ENCODE results near the gene HERPUD1. TPM values are rescaled to one million over a fixed set of nuclear protein-coding genes. Genes with fewer than 3 reads are reported as not detected.
A peak's percentile ranks its signal among the peaks of the same experiment; 100 is the strongest.

The HERPUD1 gene
- total RNA-seq, 5 donors from 2014 or later (not counting 1 experiment from before 2014, with no cell fraction given), result 149 to 185 (median 167) TPM

GRCh38 chr16:56948234-56948633 is 16.3 kb downstream of the HERPUD1 start:
- no peaks in the 10 kb centered on the region for H3K27me3 ChIP-seq (replicated peaks in 1 of 2; ENCODE audit: control insufficient read depth in 2 of 2, extremely low read depth in 1 of 2, insufficient read depth in 2 of 2, low read length in 1 of 2)
- H3K4me3 Mint-ChIP-seq, result no peak overlapping the region
- no peaks in the 10 kb centered on the region for H3K9me3 Mint-ChIP-seq
- no peak overlapping the region for H3K27ac Mint-ChIP-seq
- H3K36me3 ChIP-seq (ENCODE audit: control insufficient read depth in 2 of 2, extremely low read depth in 1 of 2, insufficient read depth in 1 of 2, low read length in 1 of 2), result peaks cover 0 to 30% of the 10 kb centered on the region in 2 donors
- ChIA-PET CTCF (interaction anchor here in 1 of 2 donors (0.6 kb wide), 1 partner anchor 266 kb away, joined by 3 read pairs; no protein-coding TSS in a partner anchor), POLR2A (no interaction called here)
- peaks cover 8 to 20% (median 19%) of the 10 kb centered on the region in 3 donors for H3K4me1 Mint-ChIP-seq
- H3K27me3 Mint-ChIP-seq, result no peaks in the 10 kb centered on the region
- H3K36me3 Mint-ChIP-seq, result peaks cover 15% of the 10 kb centered on the region
- no peak overlapping the region for H3K4me3 ChIP-seq (ENCODE audit: control insufficient read depth in 1 of 2, extremely low read depth in 1 of 2, low read length in 1 of 2)
- H3K27ac ChIP-seq (ENCODE audit: low read length), result no peak overlapping the region
- WGBS (ENCODE audit: insufficient coverage), result 92% methylated on average over 2 of the region's 6 CpGs
- DNase-seq, result no peak
- no peak for ATAC-seq (replicated peaks in 1 of 4)
- no peaks in the 10 kb centered on the region for H3K9me3 ChIP-seq
- peaks cover 0 to 6% of the 10 kb centered on the region in 2 experiments for H3K4me1 ChIP-seq (ENCODE audit: control insufficient read depth in 1 of 2, extremely low read depth in 1 of 2, insufficient read depth in 2 of 2, low read length in 2 of 2)

- H3K4me1 Mint-ChIP-seq, result peaks cover 8 to 20% (median 14%) of the 10 kb centered on the region in 3 donors
- 94% methylated on average over 2 of the region's 4 CpGs for WGBS (ENCODE audit: insufficient coverage)
- ATAC-seq (replicated peaks in 1 of 4), result no peak
Observed at GRCh38 chr16:56950051-56950450, 18.1 kb downstream of the HERPUD1 start.

GRCh38 chr16:56950455-56950854 is 18.5 kb downstream of the HERPUD1 start:
- no peaks in the 10 kb centered on the region for H3K9me3 ChIP-seq
- H3K36me3 ChIP-seq (ENCODE audit: control insufficient read depth in 2 of 2, extremely low read depth in 1 of 2, insufficient read depth in 1 of 2, low read length in 1 of 2), result peaks cover 0 to 8% of the 10 kb centered on the region in 2 donors
- Mint-ChIP-seq H3K36me3 (peaks cover 3% of the 10 kb centered on the region), H3K9me3 (no peaks in the 10 kb centered on the region), H3K27ac (no peak overlapping the region), H3K4me1 (peaks cover 8 to 20% (median 13%) of the 10 kb centered on the region in 3 donors), H3K27me3 (no peaks in the 10 kb centered on the region), H3K4me3 (no peak overlapping the region)
- H3K27me3 ChIP-seq (replicated peaks in 1 of 2; ENCODE audit: control insufficient read depth in 2 of 2, extremely low read depth in 1 of 2, insufficient read depth in 2 of 2, low read length in 1 of 2), result no peaks in the 10 kb centered on the region
- CTCF ChIA-PET, result interaction anchor here (0.6 to 4.0 kb wide), 3 partner anchors 16 to 157 kb away, joined by 5 to 14 read pairs (median 5); no protein-coding TSS in a partner anchor
- DNase-seq (no peak), ATAC-seq (replicated peaks in 1 of 4) (no peak)
- H3K27ac ChIP-seq (ENCODE audit: low read length), result no peak overlapping the region
- H3K4me3 ChIP-seq (ENCODE audit: control insufficient read depth in 1 of 2, extremely low read depth in 1 of 2, low read length in 1 of 2), result no peak overlapping the region
- H3K4me1 ChIP-seq (ENCODE audit: control insufficient read depth in 1 of 2, extremely low read depth in 1 of 2, insufficient read depth in 2 of 2, low read length in 2 of 2), result peaks cover 0 to 6% of the 10 kb centered on the region in 2 experiments
- 83% methylated on average over 7 of the region's 7 CpGs for WGBS (ENCODE audit: insufficient coverage)
- POLR2A ChIA-PET, result interaction anchor here in 1 of 2 donors (0.5 kb wide), 1 partner anchor 12 kb away, joined by 3 read pairs; no protein-coding TSS in a partner anchor

More at GRCh38 chr16:56950051-56950450, 18.1 kb downstream of the HERPUD1 start:
- Histone ChIP-seq H3K27ac (ENCODE audit: low read length) (no peak overlapping the region), H3K4me1 (ENCODE audit: control insufficient read depth in 1 of 2, extremely low read depth in 1 of 2, insufficient read depth in 2 of 2, low read length in 2 of 2) (peaks cover 0 to 6% of the 10 kb centered on the region in 2 experiments), H3K9me3 (no peaks in the 10 kb centered on the region), H3K36me3 (ENCODE audit: control insufficient read depth in 2 of 2, extremely low read depth in 1 of 2, insufficient read depth in 1 of 2, low read length in 1 of 2) (peaks cover 0 to 12% of the 10 kb centered on the region in 2 donors), H3K4me3 (ENCODE audit: control insufficient read depth in 1 of 2, extremely low read depth in 1 of 2, low read length in 1 of 2) (no peak overlapping the region), H3K27me3 (replicated peaks in 1 of 2; ENCODE audit: control insufficient read depth in 2 of 2, extremely low read depth in 1 of 2, insufficient read depth in 2 of 2, low read length in 1 of 2) (no peaks in the 10 kb centered on the region)
- Mint-ChIP-seq H3K27ac (no peak overlapping the region), H3K9me3 (no peaks in the 10 kb centered on the region), H3K36me3 (peaks cover 4% of the 10 kb centered on the region), H3K27me3 (no peaks in the 10 kb centered on the region), H3K4me3 (no peak overlapping the region)
- POLR2A ChIA-PET, result interaction anchor here in 1 of 2 donors (0.5 kb wide), 1 partner anchor 12 kb away, joined by 3 read pairs; no protein-coding TSS in a partner anchor
- DNase-seq, result no peak
- CTCF ChIA-PET, result interaction anchor here (1.9 to 4.0 kb wide), 2 partner anchors 83 to 157 kb away, joined by 5 to 14 read pairs; no protein-coding TSS in a partner anchor

GRCh38 chr16:56950881-56951771 is 19.2 kb downstream of the HERPUD1 start:
- peak in 29 of 35 experiments; percentile 14 to 65 (median 35) for DNase-seq
- 82% methylated on average over 13 of the region's 15 CpGs for WGBS (ENCODE audit: insufficient coverage)
- Mint-ChIP-seq H3K27me3 (no peaks in the 10 kb centered on the region), H3K9me3 (no peaks in the 10 kb centered on the region), H3K4me3 (no peak overlapping the region), H3K4me1 (peaks cover 8 to 20% (median 13%) of the 10 kb centered on the region in 3 donors), H3K27ac (peak overlapping the region in 1 of 2 donors; percentile 7), H3K36me3 (peaks cover 3% of the 10 kb centered on the region)
- ChIA-PET CTCF (interaction anchor here (0.6 to 4.0 kb wide), 8 partner anchors 16 to 435 kb away, joined by 3 to 14 read pairs (median 5); no protein-coding TSS in a partner anchor), POLR2A (interaction anchor here (0.6 to 0.7 kb wide), 2 partner anchors 182 to 1563 kb away, joined by 3 to 12 read pairs; no protein-coding TSS in a partner anchor)
- Histone ChIP-seq H3K27ac (ENCODE audit: low read length) (no peak overlapping the region), H3K4me3 (ENCODE audit: control insufficient read depth in 1 of 2, extremely low read depth in 1 of 2, low read length in 1 of 2) (no peak overlapping the region), H3K9me3 (no peaks in the 10 kb centered on the region), H3K4me1 (ENCODE audit: control insufficient read depth in 1 of 2, extremely low read depth in 1 of 2, insufficient read depth in 2 of 2, low read length in 2 of 2) (peaks cover 0 to 6% of the 10 kb centered on the region in 2 experiments), H3K27me3 (replicated peaks in 1 of 2; ENCODE audit: control insufficient read depth in 2 of 2, extremely low read depth in 1 of 2, insufficient read depth in 2 of 2, low read length in 1 of 2) (no peaks in the 10 kb centered on the region), H3K36me3 (ENCODE audit: control insufficient read depth in 2 of 2, extremely low read depth in 1 of 2, insufficient read depth in 1 of 2, low read length in 1 of 2) (peaks cover 0 to 5% of the 10 kb centered on the region in 2 donors)
- peak; percentile 79 to 90 (median 82) for ATAC-seq (replicated peaks in 1 of 4)

GRCh38 chr16:56953006-56953405 is 21.1 kb downstream of the HERPUD1 start:
- Histone ChIP-seq H3K4me1 (ENCODE audit: control insufficient read depth in 1 of 2, extremely low read depth in 1 of 2, insufficient read depth in 2 of 2, low read length in 2 of 2) (peaks cover 0 to 6% of the 10 kb centered on the region in 2 experiments), H3K36me3 (ENCODE audit: control insufficient read depth in 2 of 2, extremely low read depth in 1 of 2, insufficient read depth in 1 of 2, low read length in 1 of 2) (no peaks in the 10 kb centered on the region), H3K27me3 (replicated peaks in 1 of 2; ENCODE audit: control insufficient read depth in 2 of 2, extremely low read depth in 1 of 2, insufficient read depth in 2 of 2, low read length in 1 of 2) (no peaks in the 10 kb centered on the region), H3K9me3 (no peaks in the 10 kb centered on the region), H3K27ac (ENCODE audit: low read length) (no peak overlapping the region), H3K4me3 (ENCODE audit: control insufficient read depth in 1 of 2, extremely low read depth in 1 of 2, low read length in 1 of 2) (no peak overlapping the region)
- no peaks in the 10 kb centered on the region for H3K9me3 Mint-ChIP-seq
- ATAC-seq (replicated peaks in 1 of 4) (no peak), DNase-seq (no peak)
- no peak overlapping the region for H3K4me3 Mint-ChIP-seq
- 64% methylated on average over 4 of the region's 6 CpGs for WGBS (ENCODE audit: insufficient coverage)
- ChIA-PET POLR2A (no interaction called here), CTCF (interaction anchor here (0.7 to 4.0 kb wide), 5 partner anchors 18 to 160 kb away, joined by 3 to 14 read pairs (median 4); no protein-coding TSS in a partner anchor)
- H3K27me3 Mint-ChIP-seq, result no peaks in the 10 kb centered on the region
- no peaks in the 10 kb centered on the region for H3K36me3 Mint-ChIP-seq
- peaks cover 6 to 16% (median 13%) of the 10 kb centered on the region in 3 donors for H3K4me1 Mint-ChIP-seq
- no peak overlapping the region for H3K27ac Mint-ChIP-seq

GRCh38 chr16:56956076-56956475 is 24.1 kb downstream of the HERPUD1 start:
- ChIA-PET CTCF (no interaction called here), POLR2A (no interaction called here)
- Mint-ChIP-seq H3K4me3 (no peak overlapping the region), H3K27me3 (no peaks in the 10 kb centered on the region), H3K27ac (no peak overlapping the region), H3K36me3 (no peaks in the 10 kb centered on the region), H3K4me1 (peaks cover 2 to 5% (median 5%) of the 10 kb centered on the region in 3 donors), H3K9me3 (no peaks in the 10 kb centered on the region)
- DNase-seq (no peak), ATAC-seq (replicated peaks in 1 of 4) (no peak)
- WGBS (ENCODE audit: insufficient coverage), result 100% methylated on average over 1 of the region's 4 CpGs
- Histone ChIP-seq H3K27me3 (replicated peaks in 1 of 2; ENCODE audit: control insufficient read depth in 2 of 2, extremely low read depth in 1 of 2, insufficient read depth in 2 of 2, low read length in 1 of 2) (no peaks in the 10 kb centered on the region), H3K4me3 (ENCODE audit: control insufficient read depth in 1 of 2, extremely low read depth in 1 of 2, low read length in 1 of 2) (no peak overlapping the region), H3K9me3 (no peaks in the 10 kb centered on the region), H3K4me1 (ENCODE audit: control insufficient read depth in 1 of 2, extremely low read depth in 1 of 2, insufficient read depth in 2 of 2, low read length in 2 of 2) (peaks cover 0 to 5% of the 10 kb centered on the region in 2 experiments), H3K36me3 (ENCODE audit: control insufficient read depth in 2 of 2, extremely low read depth in 1 of 2, insufficient read depth in 1 of 2, low read length in 1 of 2) (no peaks in the 10 kb centered on the region), H3K27ac (ENCODE audit: low read length) (no peak overlapping the region)
